ENCODE data around the gene ARMC5. TPM values are rescaled to one million over a fixed set of nuclear protein-coding genes. Genes with fewer than 3 reads are reported as not detected.
"Not testable (repeated sequence)": the region's sequence is repeated elsewhere in the genome, so short reads cannot be mapped to it uniquely, and the experiment has no call there.

Gene ARMC5, protein sequence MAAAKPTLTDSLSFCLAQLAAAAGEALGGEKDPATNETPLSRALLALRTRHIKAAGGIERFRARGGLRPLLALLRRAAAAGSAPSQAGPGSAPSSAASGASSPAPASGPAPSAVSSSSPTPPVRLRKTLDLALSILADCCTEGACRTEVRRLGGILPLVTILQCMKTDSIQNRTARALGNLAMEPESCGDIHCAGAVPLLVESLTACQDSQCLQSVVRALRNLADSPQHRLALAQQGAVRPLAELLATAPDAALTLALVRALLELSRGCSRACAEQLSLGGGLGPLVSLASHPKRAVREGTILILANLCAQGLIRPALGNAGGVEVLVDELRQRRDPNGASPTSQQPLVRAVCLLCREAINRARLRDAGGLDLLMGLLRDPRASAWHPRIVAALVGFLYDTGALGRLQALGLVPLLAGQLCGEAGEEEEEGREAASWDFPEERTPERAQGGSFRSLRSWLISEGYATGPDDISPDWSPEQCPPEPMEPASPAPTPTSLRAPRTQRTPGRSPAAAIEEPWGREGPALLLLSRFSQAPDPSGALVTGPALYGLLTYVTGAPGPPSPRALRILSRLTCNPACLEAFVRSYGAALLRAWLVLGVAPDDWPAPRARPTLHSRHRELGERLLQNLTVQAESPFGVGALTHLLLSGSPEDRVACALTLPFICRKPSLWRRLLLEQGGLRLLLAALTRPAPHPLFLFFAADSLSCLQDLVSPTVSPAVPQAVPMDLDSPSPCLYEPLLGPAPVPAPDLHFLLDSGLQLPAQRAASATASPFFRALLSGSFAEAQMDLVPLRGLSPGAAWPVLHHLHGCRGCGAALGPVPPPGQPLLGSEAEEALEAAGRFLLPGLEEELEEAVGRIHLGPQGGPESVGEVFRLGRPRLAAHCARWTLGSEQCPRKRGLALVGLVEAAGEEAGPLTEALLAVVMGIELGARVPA
- 9.9 and 10.5 TPM in 2 replicates for total RNA-seq

DNA sequence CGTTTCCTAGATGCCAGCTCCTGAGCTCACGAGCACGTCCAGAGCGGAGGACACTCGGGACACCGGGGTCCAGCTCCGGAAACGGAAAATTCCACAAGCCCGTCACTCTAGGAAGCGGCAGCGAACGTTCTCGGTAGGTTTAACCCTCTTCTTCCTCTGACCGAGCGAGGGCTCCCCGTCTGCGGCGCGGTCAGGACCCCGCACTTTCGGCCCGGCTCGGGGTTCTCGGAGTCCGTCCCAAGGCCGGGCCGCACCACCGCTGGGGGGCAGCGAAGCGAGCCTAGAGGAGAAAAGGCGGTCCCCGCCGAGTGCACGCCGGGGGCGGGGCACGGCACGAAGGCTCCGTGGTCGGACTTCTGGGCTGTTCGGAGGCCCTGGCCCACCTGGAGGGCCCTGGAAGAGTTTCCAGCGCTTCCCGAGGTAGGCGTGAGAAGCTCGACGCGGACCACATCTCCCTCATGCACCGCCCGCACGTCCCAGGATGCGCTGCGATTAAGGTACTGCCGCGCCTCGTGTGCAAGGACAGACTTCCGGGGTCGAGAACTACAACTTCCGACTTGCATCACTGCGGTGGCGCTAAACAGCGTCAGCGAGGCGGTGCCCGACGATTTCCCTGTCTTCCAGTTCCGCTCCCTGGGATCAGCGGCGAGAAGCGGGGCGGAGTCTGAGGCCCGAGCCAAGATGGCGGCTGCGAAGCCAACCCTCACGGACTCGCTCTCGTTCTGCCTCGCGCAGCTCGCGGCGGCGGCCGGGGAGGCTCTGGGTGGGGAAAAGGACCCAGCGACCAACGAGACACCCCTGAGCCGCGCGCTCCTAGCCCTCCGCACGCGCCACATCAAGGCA, at the start of gene ARMC5:
Gene ARMC5, plus strand, starts transcription at position 658 of the 843 bp plus-strand sequence. Its CDS starts 24 bp downstream, at position 682.
- Mint-ChIP-seq H3K9me3 (no peaks in the 10 kb centered on the region), H3K36me3 (ENCODE audit: low read depth) (peaks cover 31% of the 10 kb centered on the region), H3K4me1 (peaks cover 30% of the 10 kb centered on the region), H3K27ac (peak within 1 kb of the TSS; percentile 98), H3K4me3 (peak within 1 kb of the TSS; percentile 95), H3K27me3 (no peaks in the 10 kb centered on the region)
- intact Hi-C loops (cut with micrococcal nuclease) = loop anchor here (1.0 to 10.0 kb wide), 10 partner anchors 16 to 426 kb away; partner anchors contain the start of genes BCKDK, FUS, RUSF1 and STX4
- DNase-seq = peak; percentile 99

DNA sequence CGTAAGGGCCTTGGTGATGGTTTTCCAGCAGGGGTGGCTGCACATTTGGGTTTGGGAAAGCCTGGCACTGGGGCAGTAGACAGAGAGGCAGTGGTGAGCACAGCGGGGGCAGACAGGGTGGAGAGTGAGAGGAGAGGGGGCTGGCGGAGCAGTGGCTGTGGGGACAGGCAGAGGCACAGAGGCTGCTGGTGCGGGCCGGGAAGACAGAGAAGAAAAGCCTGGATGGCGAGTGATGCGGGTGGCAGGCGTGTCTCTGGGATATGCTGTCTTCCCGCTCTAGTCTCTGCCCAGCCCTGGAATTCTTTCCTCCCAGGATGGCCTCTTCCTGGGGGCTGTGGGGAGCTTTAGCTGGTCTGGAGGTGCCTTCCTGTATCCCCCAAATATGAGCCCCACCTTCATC, 49.2 kb upstream of the ARMC5 start:
- Mint-ChIP-seq H3K36me3 (ENCODE audit: low read depth) (no peaks in the 10 kb centered on the region), H3K9me3 (no peaks in the 10 kb centered on the region), H3K4me1 (peaks cover 12% of the 10 kb centered on the region), H3K27ac (no peak overlapping the region), H3K4me3 (no peak overlapping the region), H3K27me3 (peaks cover 5% of the 10 kb centered on the region)
- intact Hi-C loops (cut with micrococcal nuclease) = no loop called here
- no peak for DNase-seq

DNA sequence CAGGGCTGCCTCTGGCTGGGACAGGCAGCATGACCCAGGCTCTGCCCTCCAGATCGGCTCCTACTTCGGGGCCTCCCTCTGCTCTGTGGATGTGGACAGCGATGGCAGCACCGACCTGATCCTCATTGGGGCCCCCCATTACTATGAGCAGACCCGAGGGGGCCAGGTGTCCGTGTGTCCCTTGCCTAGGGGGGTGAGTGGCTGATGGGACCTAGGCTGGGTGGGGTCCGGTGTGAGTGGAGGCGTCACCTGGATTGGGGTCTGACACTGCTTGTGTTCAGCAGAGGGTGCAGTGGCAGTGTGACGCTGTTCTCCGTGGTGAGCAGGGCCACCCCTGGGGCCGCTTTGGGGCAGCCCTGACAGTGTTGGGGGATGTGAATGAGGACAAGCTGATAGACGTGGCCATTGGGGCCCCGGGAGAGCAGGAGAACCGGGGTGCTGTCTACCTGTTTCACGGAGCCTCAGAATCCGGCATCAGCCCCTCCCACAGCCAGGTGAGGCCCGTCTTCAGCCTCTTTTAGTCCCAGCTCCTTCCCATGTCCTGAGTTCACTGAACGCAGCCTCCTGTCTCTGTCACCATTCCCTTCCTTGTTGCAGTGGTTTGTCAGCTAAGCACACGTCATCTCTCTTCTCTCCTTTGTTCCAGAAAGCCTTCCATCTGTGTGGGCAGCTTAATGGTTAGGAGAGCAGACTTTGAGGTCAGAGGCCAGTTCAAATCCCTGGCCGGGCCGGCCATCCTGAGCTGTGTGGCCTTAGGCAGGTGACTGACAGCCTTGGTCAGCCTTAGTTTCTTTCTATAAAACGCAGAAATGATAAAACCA, 48.1 kb upstream of the ARMC5 start:
- no peak overlapping the region for H3K27ac Mint-ChIP-seq
- H3K27me3 Mint-ChIP-seq = peaks cover 5% of the 10 kb centered on the region
- no peak for DNase-seq
- H3K4me3 Mint-ChIP-seq = no peak overlapping the region
- H3K9me3 Mint-ChIP-seq = no peaks in the 10 kb centered on the region
- H3K4me1 Mint-ChIP-seq = peaks cover 18% of the 10 kb centered on the region
- intact Hi-C loops (cut with micrococcal nuclease) = no loop called here
- H3K36me3 Mint-ChIP-seq (ENCODE audit: low read depth) = no peaks in the 10 kb centered on the region

DNA sequence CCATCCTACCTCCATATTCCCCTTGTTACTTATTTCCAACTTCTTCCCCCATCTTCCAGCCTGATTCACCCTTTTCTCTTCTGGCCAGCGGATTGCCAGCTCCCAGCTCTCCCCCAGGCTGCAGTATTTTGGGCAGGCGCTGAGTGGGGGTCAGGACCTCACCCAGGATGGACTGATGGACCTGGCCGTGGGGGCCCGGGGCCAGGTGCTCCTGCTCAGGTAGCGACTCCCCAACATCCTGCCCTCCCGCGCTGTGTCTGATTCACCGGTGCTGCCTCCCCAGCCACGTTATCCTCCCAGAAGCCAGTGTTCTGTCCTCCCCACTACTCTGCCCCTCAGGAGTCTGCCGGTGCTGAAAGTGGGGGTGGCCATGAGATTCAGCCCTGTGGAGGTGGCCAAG, 46.6 kb upstream of the ARMC5 start:
- no peaks in the 10 kb centered on the region for H3K9me3 Mint-ChIP-seq
- H3K27ac Mint-ChIP-seq = no peak overlapping the region
- DNase-seq = no peak
- H3K4me1 Mint-ChIP-seq = peaks cover 21% of the 10 kb centered on the region
- peaks cover 2% of the 10 kb centered on the region for H3K27me3 Mint-ChIP-seq
- H3K4me3 Mint-ChIP-seq = no peak overlapping the region
- intact Hi-C loops (cut with micrococcal nuclease) = no loop called here
- no peaks in the 10 kb centered on the region for H3K36me3 Mint-ChIP-seq (ENCODE audit: low read depth)

DNA sequence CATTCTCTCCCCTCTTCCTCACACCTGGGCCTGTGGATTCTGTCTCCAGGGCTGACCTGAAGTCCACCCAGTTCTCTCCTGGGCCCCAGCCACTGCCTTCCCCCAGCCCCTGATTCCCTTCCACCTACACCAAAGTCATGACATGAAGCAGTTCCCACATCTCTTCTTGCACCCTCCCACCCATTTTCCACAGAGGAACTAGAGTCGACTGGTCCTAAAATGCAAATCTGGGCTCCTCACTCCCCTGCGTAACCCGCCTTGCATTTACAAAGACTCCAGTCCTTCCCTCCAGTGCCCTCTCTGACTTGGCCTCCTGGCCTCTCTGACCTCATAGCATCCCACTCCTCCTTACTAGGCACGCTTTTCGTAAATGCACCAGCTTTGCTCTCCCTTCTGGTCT, 45.9 kb upstream of the ARMC5 start:
- Mint-ChIP-seq H3K9me3 (no peaks in the 10 kb centered on the region), H3K4me1 (peaks cover 23% of the 10 kb centered on the region), H3K27ac (no peak overlapping the region), H3K27me3 (peaks cover 2% of the 10 kb centered on the region), H3K36me3 (ENCODE audit: low read depth) (no peaks in the 10 kb centered on the region), H3K4me3 (no peak overlapping the region)
- DNase-seq = no peak
- intact Hi-C loops (cut with micrococcal nuclease) = no loop called here

DNA sequence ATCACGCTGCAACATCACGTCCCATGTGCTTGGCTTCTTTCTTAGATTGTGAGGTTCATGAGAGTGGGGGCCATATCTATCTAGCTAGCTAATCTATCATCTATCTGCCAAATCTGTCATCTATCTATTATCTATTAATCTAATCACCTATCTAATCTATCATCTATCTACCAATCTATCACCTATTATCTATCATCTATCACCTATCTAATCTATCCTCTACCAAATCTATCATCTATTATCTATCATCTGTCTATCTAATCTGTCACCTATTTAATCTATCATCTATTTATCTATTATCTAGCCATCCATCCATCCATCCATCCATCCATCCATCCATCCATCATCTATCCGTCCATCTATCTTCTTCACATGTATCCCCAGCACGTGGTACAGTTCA, 45.4 kb upstream of the ARMC5 start:
- H3K27ac Mint-ChIP-seq = no peak overlapping the region
- no peak overlapping the region for H3K4me3 Mint-ChIP-seq
- no peaks in the 10 kb centered on the region for H3K27me3 Mint-ChIP-seq
- H3K9me3 Mint-ChIP-seq = no peaks in the 10 kb centered on the region
- H3K36me3 Mint-ChIP-seq (ENCODE audit: low read depth) = no peaks in the 10 kb centered on the region
- intact Hi-C loops (cut with micrococcal nuclease) = no loop called here
- DNase-seq = no peak
- H3K4me1 Mint-ChIP-seq = peaks cover 23% of the 10 kb centered on the region

DNA sequence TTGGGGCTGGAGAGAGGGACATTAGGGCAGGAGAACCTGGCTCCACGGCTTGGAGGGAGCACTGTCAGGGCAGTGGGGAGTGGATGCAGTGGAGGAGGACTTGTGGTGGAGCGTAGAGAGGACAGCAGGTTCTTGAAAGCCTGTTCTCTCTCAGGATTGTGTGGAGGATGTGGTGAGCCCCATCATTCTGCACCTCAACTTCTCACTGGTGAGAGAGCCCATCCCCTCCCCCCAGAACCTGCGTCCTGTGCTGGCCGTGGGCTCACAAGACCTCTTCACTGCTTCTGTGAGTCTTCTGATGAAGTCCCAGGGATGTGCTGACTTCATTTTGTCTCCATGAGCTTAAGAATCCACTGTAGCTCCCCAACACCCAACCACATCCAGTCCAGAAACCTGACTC, 44.6 kb upstream of the ARMC5 start:
- H3K9me3 Mint-ChIP-seq = no peaks in the 10 kb centered on the region
- no peak overlapping the region for H3K4me3 Mint-ChIP-seq
- intact Hi-C loops (cut with micrococcal nuclease) = no loop called here
- no peak for DNase-seq
- peaks cover 23% of the 10 kb centered on the region for H3K4me1 Mint-ChIP-seq
- H3K27ac Mint-ChIP-seq = no peak overlapping the region
- H3K36me3 Mint-ChIP-seq (ENCODE audit: low read depth) = no peaks in the 10 kb centered on the region
- no peaks in the 10 kb centered on the region for H3K27me3 Mint-ChIP-seq

DNA sequence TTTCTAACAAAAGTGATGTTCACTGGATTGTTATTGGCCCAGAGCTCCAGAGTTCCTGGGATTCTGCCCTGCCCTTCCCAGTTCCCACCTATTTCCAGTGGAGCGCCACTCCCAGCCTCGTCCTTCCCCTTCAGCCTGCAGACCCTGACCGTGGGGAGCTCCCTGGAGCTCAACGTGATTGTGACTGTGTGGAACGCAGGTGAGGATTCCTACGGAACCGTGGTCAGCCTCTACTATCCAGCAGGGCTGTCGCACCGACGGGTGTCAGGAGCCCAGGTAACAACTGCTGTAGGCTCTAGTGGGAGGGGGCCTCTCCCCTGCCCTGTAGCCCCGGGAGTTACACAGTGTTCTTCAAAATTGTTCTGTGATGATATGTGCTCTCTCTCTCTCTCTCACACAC, 42.9 kb upstream of the ARMC5 start:
- intact Hi-C loops (cut with micrococcal nuclease) = no loop called here

DNA sequence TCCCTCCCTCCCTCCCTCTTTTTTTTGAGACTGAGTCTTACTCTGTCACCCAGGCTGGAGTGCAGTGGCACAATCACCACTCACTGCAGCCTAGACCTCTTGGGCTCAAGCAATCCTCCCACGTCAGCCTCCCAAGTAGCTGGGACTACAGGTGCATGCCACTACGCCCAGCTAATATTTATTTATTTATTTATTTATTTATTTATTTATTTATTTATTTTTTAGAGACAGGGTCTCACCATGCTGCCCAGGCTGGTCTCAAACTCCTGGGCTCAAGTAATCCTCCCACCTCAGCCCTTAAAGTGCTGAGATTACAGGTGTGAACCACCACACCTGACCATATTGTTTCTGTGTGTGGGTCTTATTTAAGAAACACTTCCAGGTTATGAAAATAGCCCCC, 42.3 kb upstream of the ARMC5 start:
- H3K27me3 Mint-ChIP-seq; DNase-seq; intact Hi-C loops (cut with micrococcal nuclease); H3K36me3 Mint-ChIP-seq (ENCODE audit: low read depth); H3K4me3 Mint-ChIP-seq; H3K9me3 Mint-ChIP-seq; H3K27ac Mint-ChIP-seq: not testable (repeated sequence)
- peaks cover 39% of the 10 kb centered on the region for H3K4me1 Mint-ChIP-seq

More for the DNA sequence above, 42.9 kb upstream of the ARMC5 start:
- H3K36me3 Mint-ChIP-seq (ENCODE audit: low read depth) = peaks cover 4% of the 10 kb centered on the region
- no peaks in the 10 kb centered on the region for H3K27me3 Mint-ChIP-seq
- peak overlapping the region; percentile 40 for H3K27ac Mint-ChIP-seq
- DNase-seq = no peak
- H3K9me3 Mint-ChIP-seq = no peaks in the 10 kb centered on the region
- H3K4me3 Mint-ChIP-seq = no peak overlapping the region
- peaks cover 34% of the 10 kb centered on the region for H3K4me1 Mint-ChIP-seq

DNA sequence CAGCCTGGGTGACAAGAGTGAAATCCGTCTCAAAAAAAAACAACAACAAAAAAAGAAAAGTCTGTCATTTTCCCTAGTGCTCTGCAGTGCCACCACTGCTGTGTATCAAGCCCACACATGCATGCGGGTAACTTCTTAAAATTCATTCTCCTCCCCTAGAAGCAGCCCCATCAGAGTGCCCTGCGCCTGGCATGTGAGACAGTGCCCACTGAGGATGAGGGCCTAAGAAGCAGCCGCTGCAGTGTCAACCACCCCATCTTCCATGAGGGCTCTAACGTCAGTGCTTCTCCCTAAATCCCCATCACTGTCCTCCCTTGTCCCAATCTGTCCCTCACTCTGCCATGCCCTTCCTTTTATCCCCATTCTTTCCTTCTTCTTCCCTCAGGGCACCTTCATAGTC, 41.4 kb upstream of the ARMC5 start:
- DNase-seq = no peak
- intact Hi-C loops (cut with micrococcal nuclease) = no loop called here
- Mint-ChIP-seq H3K4me1 (peaks cover 47% of the 10 kb centered on the region), H3K36me3 (ENCODE audit: low read depth) (peaks cover 4% of the 10 kb centered on the region), H3K27me3 (no peaks in the 10 kb centered on the region), H3K27ac (no peak overlapping the region), H3K9me3 (no peaks in the 10 kb centered on the region), H3K4me3 (no peak overlapping the region)

DNA sequence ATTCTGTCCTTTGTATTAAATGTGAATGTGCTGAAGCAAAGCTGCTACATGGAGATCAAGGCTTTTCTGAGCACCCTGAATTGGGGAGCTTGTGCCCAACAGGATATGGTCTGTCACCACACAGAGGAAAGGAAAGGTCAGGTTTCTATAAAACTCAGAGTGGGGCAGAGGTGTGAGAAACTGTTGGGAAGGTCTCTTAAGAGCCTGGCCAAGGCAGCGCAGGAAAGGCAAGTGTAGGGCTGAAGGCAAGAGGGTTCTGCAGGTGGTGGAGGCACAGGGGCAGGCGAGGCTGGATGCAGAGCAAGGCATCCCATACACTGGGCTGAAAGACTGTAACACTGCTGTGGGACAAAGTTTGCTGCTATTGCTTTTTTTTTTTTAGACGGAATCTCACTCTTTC, 39.3 kb upstream of the ARMC5 start:
- H3K27me3 Mint-ChIP-seq = no peaks in the 10 kb centered on the region
- no peaks in the 10 kb centered on the region for H3K9me3 Mint-ChIP-seq
- peak overlapping the region; percentile 84 for H3K27ac Mint-ChIP-seq
- intact Hi-C loops (cut with micrococcal nuclease) = loop anchor here (1.0 to 10.0 kb wide), 3 partner anchors 65 to 241 kb away; partner anchors contain the start of gene ITGAX
- DNase-seq = peak; percentile 69
- peaks cover 43% of the 10 kb centered on the region for H3K4me1 Mint-ChIP-seq
- H3K36me3 Mint-ChIP-seq (ENCODE audit: low read depth) = peaks cover 4% of the 10 kb centered on the region
- peak overlapping the region; percentile 42 for H3K4me3 Mint-ChIP-seq

DNA sequence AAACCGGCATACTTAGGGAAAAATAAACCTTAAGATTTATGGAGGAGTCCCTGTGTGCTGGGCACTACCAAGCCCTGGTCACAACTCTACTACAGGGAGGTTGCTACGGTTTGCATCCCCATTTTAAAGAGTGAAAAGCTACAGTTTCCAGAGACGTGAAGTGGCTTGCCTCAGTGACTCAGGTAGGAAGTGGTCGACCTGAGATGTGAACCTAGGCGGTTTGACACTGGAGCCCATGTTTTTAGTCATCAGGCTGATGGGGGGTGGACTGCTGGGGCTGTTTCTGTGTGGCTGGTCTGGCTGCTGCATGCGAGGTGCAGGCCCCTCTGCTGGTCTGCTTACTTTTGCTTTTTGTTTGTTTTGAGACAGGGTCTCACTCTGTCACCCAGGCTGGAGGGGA, 37.7 kb upstream of the ARMC5 start:
- no peaks in the 10 kb centered on the region for H3K27me3 Mint-ChIP-seq
- peaks cover 4% of the 10 kb centered on the region for H3K36me3 Mint-ChIP-seq (ENCODE audit: low read depth)
- H3K4me1 Mint-ChIP-seq = peaks cover 40% of the 10 kb centered on the region
- no peaks in the 10 kb centered on the region for H3K9me3 Mint-ChIP-seq
- peak overlapping the region; percentile 58 for H3K4me3 Mint-ChIP-seq
- intact Hi-C loops (cut with micrococcal nuclease) = loop anchor here (1.0 to 10.0 kb wide), 3 partner anchors 35 to 157 kb away; partner anchors contain the start of gene ITGAX
- peak overlapping the region; percentile 83 for H3K27ac Mint-ChIP-seq
- DNase-seq = peak; percentile 87

Data from activated CD4-positive, alpha-beta T cell treated with anti-CD3 and anti-CD28 coated beads, Interleukin-2, amount 10 ng/mL, durations not matched to agents 24 days and 14 days (primary cell).